ENCODE data around the gene FILIP1L.

FILIP1L gene

GRCh38 chr3:100102757-100103156 is 11.5 kb downstream of the FILIP1L start:
- TF ChIP-seq EZH2phosphoT487 (IDR thresholded peaks at IDR 0.05; ENCODE audit: borderline replicate concordance) (no peak), CTCF (conservative IDR thresholded peaks at IDR 0.05; ENCODE audit: low read length) (no peak)
- Histone ChIP-seq H3K9ac (ENCODE audit: low read depth, low read length, poor library complexity, severe bottlenecking) (no peak overlapping the region), H3K4me3 (ENCODE audit: low read length, poor library complexity, severe bottlenecking) (no peak overlapping the region), H3K9me2 (replicated peaks; ENCODE audit: low read depth, low read length) (no peaks in the 10 kb centered on the region), H3K4me1 (ENCODE audit: insufficient read depth, low read length, poor library complexity, severe bottlenecking) (peaks cover 23% of the 10 kb centered on the region), H3F3A (ENCODE audit: low read depth) (no peaks in the 10 kb centered on the region), H3K9me3 (ENCODE audit: insufficient read depth, low read depth, low read length) (no peaks in the 10 kb centered on the region), H3K79me2 (ENCODE audit: insufficient read depth, low read length) (no peaks in the 10 kb centered on the region), H2AFZ (ENCODE audit: low read length) (no peak overlapping the region), H3K27me3 (ENCODE audit: insufficient read depth, low read length, poor library complexity, severe bottlenecking) (no peaks in the 10 kb centered on the region), H3K36me3 (ENCODE audit: insufficient read depth, low read length) (no peaks in the 10 kb centered on the region), H4K20me1 (ENCODE audit: insufficient read depth, low read length, poor library complexity, severe bottlenecking) (no peaks in the 10 kb centered on the region), H3K4me2 (ENCODE audit: low read depth, low read length, poor library complexity, severe bottlenecking) (no peak overlapping the region)

GRCh38 chr3:100100425-100100824 is 13.9 kb downstream of the FILIP1L start:
- H3F3A ChIP-seq (ENCODE audit: low read depth) = no peaks in the 10 kb centered on the region
- TF ChIP-seq EZH2phosphoT487 (IDR thresholded peaks at IDR 0.05; ENCODE audit: borderline replicate concordance) = no peak
- TF ChIP-seq CTCF (conservative IDR thresholded peaks at IDR 0.05; ENCODE audit: low read length) = no peak

GRCh38 chr3:100099621-100100020 is 14.7 kb downstream of the FILIP1L start:
- no peaks in the 10 kb centered on the region for H3K9me2 ChIP-seq (replicated peaks; ENCODE audit: low read depth, low read length)
- H3K9ac ChIP-seq (ENCODE audit: low read depth, low read length, poor library complexity, severe bottlenecking) = no peak overlapping the region
- no peak overlapping the region for H3K4me3 ChIP-seq (ENCODE audit: low read length, poor library complexity, severe bottlenecking)
- no peaks in the 10 kb centered on the region for H4K20me1 ChIP-seq (ENCODE audit: insufficient read depth, low read length, poor library complexity, severe bottlenecking)
- no peaks in the 10 kb centered on the region for H3K27me3 ChIP-seq (ENCODE audit: insufficient read depth, low read length, poor library complexity, severe bottlenecking)
- H3K79me2 ChIP-seq (ENCODE audit: insufficient read depth, low read length) = no peaks in the 10 kb centered on the region
- no peaks in the 10 kb centered on the region for H3K36me3 ChIP-seq (ENCODE audit: insufficient read depth, low read length)
- no peaks in the 10 kb centered on the region for H3F3A ChIP-seq (ENCODE audit: low read depth)
- no peak overlapping the region for H2AFZ ChIP-seq (ENCODE audit: low read length)
- peaks cover 8% of the 10 kb centered on the region for H3K4me1 ChIP-seq (ENCODE audit: insufficient read depth, low read length, poor library complexity, severe bottlenecking)
- no peak overlapping the region for H3K4me2 ChIP-seq (ENCODE audit: low read depth, low read length, poor library complexity, severe bottlenecking)
- TF ChIP-seq EZH2phosphoT487 (IDR thresholded peaks at IDR 0.05; ENCODE audit: borderline replicate concordance) = no peak
- TF ChIP-seq CTCF (conservative IDR thresholded peaks at IDR 0.05; ENCODE audit: low read length) = no peak
- no peaks in the 10 kb centered on the region for H3K9me3 ChIP-seq (ENCODE audit: insufficient read depth, low read depth, low read length)

More at GRCh38 chr3:100100425-100100824, 13.9 kb downstream of the FILIP1L start:
- no peak overlapping the region for H3K4me2 ChIP-seq (ENCODE audit: low read depth, low read length, poor library complexity, severe bottlenecking)
- H3K4me3 ChIP-seq (ENCODE audit: low read length, poor library complexity, severe bottlenecking) = no peak overlapping the region
- H3K79me2 ChIP-seq (ENCODE audit: insufficient read depth, low read length) = no peaks in the 10 kb centered on the region
- no peaks in the 10 kb centered on the region for H3K36me3 ChIP-seq (ENCODE audit: insufficient read depth, low read length)
- H4K20me1 ChIP-seq (ENCODE audit: insufficient read depth, low read length, poor library complexity, severe bottlenecking) = no peaks in the 10 kb centered on the region
- no peak overlapping the region for H2AFZ ChIP-seq (ENCODE audit: low read length)
- no peaks in the 10 kb centered on the region for H3K27me3 ChIP-seq (ENCODE audit: insufficient read depth, low read length, poor library complexity, severe bottlenecking)
- peaks cover 10% of the 10 kb centered on the region for H3K4me1 ChIP-seq (ENCODE audit: insufficient read depth, low read length, poor library complexity, severe bottlenecking)
- H3K9me3 ChIP-seq (ENCODE audit: insufficient read depth, low read depth, low read length) = no peaks in the 10 kb centered on the region
- no peak overlapping the region for H3K9ac ChIP-seq (ENCODE audit: low read depth, low read length, poor library complexity, severe bottlenecking)
- H3K9me2 ChIP-seq (replicated peaks; ENCODE audit: low read depth, low read length) = no peaks in the 10 kb centered on the region

Data from Loucy (cell line).